HG03460 (cell line): ENCODE measurements around the gene BLVRA.

Source experiments
- ATAC-seq: cut with Tn5 transposase; IDR thresholded peaks from one replicate; pipeline ENCODE4 v1.9.1; 2021; ENCODE audit not compliant: unreplicated experiment

The BLVRA gene

GRCh38 chr7:43855176-43855575 is 96.7 kb downstream of the BLVRA start:
- ATAC-seq, result no peak

GRCh38 chr7:43856316-43856715 is 97.8 kb downstream of the BLVRA start:
- ATAC-seq, result no peak
